Psoas muscle (tissue), 8 donors: ENCODE results near the gene FGD4. TPM values are rescaled to one million over a fixed set of nuclear protein-coding genes. Genes with fewer than 3 reads are reported as not detected.
A peak's percentile ranks its signal among the peaks of the same experiment; 100 is the strongest.
"Not testable (repeated sequence)": the region's sequence is repeated elsewhere in the genome, so short reads cannot be mapped to it uniquely, and the experiment has no call there.

Source experiments
- ATAC-seq, 4 donors: fragments of 200-7000 bp; cut with Tn5 transposase; one replicate each; pipeline ENCODE4 v1.9.1; 2020; ENCODE audit warnings: moderate library complexity in 3 of 4, mild to moderate bottlenecking in 2 of 4
- DNase-seq, 2 donors: peaks; one replicate each; pipeline ENCODE4 v3.0.0-alpha.2; 2020
- H3K27ac ChIP-seq: fragments of 200-600 bp; one replicate; pipeline ENCODE4 v1.8.0; 2022
- H3K27me3 ChIP-seq, 3 donors: fragments of 200-600 bp in 1 of 3; one replicate each; pipeline versions ENCODE4 v1.6.1 to v1.8.0; 2013 to 2022; ENCODE audit warnings: low read length in 2 of 3, mild to moderate bottlenecking in 2 of 3, moderate library complexity in 1 of 3; ENCODE audit not compliant: insufficient read depth in 3 of 3
- H3K36me3 ChIP-seq, 2 donors: fragments of 200-600 bp in 1 of 2; one replicate each; pipeline versions ENCODE4 v1.6.1 to v1.8.0; 2013 to 2022; ENCODE audit warnings: low read depth in 1 of 2, mild to moderate bottlenecking in 1 of 2, moderate library complexity in 1 of 2; ENCODE audit not compliant: insufficient read depth in 1 of 2
- H3K4me1 ChIP-seq: fragments of 200-600 bp; one replicate; pipeline ENCODE4 v1.8.0; 2022
- H3K4me3 ChIP-seq: fragments of 200-600 bp; one replicate; pipeline ENCODE4 v1.8.0; 2022; ENCODE audit warnings: mild to moderate bottlenecking
- H3K9me3 ChIP-seq: fragments of 200-600 bp; one replicate; pipeline ENCODE4 v1.8.0; 2022
- WGBS, 3 donors: extraction: QIAGEN DNeasy Blood & Tissue Kit; methylation state at CpG; one replicate each; pipeline versions ENCODE4 v1.1.6 to v1.1.7; 2013; 5-methylcytosine and 5-hydroxymethylcytosine counted together
- intact Hi-C, 2 donors: fragments of 100-400 bp; cut with DNase I; formaldehyde crosslinking; loops; one replicate each; pipeline versions ENCODE4 v1.11.0 to v1.14.2; 2022
- polyA plus RNA-seq, 3 donors: library from polyadenylated mRNA; stranded (reverse); fragments of 200-250 nt; gene quantifications; one replicate each; pipeline ENCODE4 v1.2.3, GENCODE V29; 2013
- total RNA-seq, 4 donors: library from RNA; stranded (reverse); fragmentation: NEBNext Ultra II Directional in 2 of 4; extraction: Animal tissue kit (Norgen Biotek cat#: 25700) in 2 of 4; gene quantifications; one replicate each; pipeline versions ENCODE4 v1.2.1 to v1.2.4, GENCODE V29; 2021 to 2023
- TF ChIP-seq, protein P1 (sequence below): fragments of 200-600 bp; IDR thresholded peaks from one replicate; pipeline ENCODE4 v1.8.0; 2022; ENCODE audit warnings: antibody characterized with exemption
- donor health status: healthy with polysubstance abuse.
- donor health status: DM: no; HTN: no; CAD: no; lungs with moderate emphysema.
- donor health status: Bipolar disorder and iron deficiency.
- donor health status: healthy.
- donor health status: DM: yes; HTN: yes; CAD: no.
- donor health status: DM: no; HTN: no; CAD: no.
- donor health status: DM: no; HTN: no; CAD: no.
- donor health status: DM: yes; HTN: yes; CAD: no.

Gene FGD4
- total and polyA plus RNA-seq, 7 donors, result 1.1 to 20.8 (median 14.9) TPM

GRCh38 chr12:32522331-32523221, 123.2 kb downstream of the FGD4 start:
- H3K9me3 ChIP-seq, result no peaks in the 10 kb centered on the region
- H3K4me3 ChIP-seq, result peak overlapping the region; percentile 14
- intact Hi-C loops, result no loop called here
- 20 to 38% (median 29%) methylated on average over 5 of the region's 5 CpGs for WGBS, 3 donors
- H3K4me1 ChIP-seq, result peaks cover 23% of the 10 kb centered on the region
- H3K36me3 ChIP-seq, result no peaks in the 10 kb centered on the region
- no peaks in the 10 kb centered on the region for H3K27me3 ChIP-seq
- ATAC-seq (peak in 1 of 4 donors; percentile 36), DNase-seq (no peak)
- peak overlapping the region; percentile 52 for H3K27ac ChIP-seq
- TF ChIP-seq, protein P1, sequence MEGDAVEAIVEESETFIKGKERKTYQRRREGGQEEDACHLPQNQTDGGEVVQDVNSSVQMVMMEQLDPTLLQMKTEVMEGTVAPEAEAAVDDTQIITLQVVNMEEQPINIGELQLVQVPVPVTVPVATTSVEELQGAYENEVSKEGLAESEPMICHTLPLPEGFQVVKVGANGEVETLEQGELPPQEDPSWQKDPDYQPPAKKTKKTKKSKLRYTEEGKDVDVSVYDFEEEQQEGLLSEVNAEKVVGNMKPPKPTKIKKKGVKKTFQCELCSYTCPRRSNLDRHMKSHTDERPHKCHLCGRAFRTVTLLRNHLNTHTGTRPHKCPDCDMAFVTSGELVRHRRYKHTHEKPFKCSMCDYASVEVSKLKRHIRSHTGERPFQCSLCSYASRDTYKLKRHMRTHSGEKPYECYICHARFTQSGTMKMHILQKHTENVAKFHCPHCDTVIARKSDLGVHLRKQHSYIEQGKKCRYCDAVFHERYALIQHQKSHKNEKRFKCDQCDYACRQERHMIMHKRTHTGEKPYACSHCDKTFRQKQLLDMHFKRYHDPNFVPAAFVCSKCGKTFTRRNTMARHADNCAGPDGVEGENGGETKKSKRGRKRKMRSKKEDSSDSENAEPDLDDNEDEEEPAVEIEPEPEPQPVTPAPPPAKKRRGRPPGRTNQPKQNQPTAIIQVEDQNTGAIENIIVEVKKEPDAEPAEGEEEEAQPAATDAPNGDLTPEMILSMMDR, result no peak

DNA sequence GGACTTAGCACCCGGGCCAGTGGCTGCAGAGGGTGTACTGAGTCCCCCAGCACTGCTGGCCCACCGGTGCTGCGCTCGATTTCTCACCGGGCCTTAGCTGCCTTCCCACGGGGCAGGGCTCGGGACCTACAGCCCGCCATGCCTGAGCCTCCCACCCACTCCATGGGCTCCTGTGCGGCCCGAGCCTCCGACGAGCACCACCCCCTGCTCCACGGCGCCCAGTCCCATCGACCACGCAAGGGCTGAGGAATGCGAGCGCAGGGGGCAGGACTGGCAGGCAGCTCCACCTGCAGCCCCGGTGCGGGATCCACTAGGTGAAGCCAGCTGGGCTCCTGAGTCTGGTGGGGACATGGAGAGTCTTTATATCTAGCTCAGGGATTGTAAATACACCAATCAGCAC, 126.4 kb downstream of the FGD4 start:
- not testable (repeated sequence) for ATAC-seq

DNA sequence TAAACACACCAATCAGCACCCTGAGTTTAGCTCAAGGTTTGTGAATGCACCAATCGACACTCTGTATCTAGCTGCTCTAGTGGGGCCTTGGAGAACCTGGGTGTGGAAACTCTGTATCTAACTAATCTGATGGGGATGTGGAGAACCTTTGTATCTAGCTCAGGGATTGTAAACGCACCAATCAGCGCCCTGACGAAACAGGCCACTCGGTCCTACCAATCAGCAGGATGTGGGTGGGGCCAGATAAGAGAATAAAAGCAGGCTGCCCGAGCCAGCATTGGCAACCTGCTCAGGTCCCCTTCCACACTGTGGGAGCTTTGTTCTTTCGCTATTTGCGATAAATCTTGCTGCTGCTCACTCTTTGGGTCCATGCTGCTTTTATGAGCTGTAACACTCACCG, 127.0 kb downstream of the FGD4 start:
- intact Hi-C loops, H3K27ac ChIP-seq, H3K4me3 ChIP-seq, H3K36me3 ChIP-seq, H3K27me3 ChIP-seq, DNase-seq, ATAC-seq, H3K9me3 ChIP-seq: not testable (repeated sequence)
- WGBS, 3 donors, result 86 to 93% (median 90%) methylated on average over 9 of the region's 9 CpGs
- H3K4me1 ChIP-seq, result peaks cover 31% of the 10 kb centered on the region

More for the DNA sequence above, 126.4 kb downstream of the FGD4 start:
- H3K27ac ChIP-seq, H3K9me3 ChIP-seq, H3K36me3 ChIP-seq, DNase-seq, H3K27me3 ChIP-seq, intact Hi-C loops, H3K4me3 ChIP-seq: not testable (repeated sequence)
- H3K4me1 ChIP-seq, result peaks cover 29% of the 10 kb centered on the region
- 92 to 95% (median 94%) methylated on average over 8 to 20 of the region's 20 CpGs for WGBS, 3 donors

DNA sequence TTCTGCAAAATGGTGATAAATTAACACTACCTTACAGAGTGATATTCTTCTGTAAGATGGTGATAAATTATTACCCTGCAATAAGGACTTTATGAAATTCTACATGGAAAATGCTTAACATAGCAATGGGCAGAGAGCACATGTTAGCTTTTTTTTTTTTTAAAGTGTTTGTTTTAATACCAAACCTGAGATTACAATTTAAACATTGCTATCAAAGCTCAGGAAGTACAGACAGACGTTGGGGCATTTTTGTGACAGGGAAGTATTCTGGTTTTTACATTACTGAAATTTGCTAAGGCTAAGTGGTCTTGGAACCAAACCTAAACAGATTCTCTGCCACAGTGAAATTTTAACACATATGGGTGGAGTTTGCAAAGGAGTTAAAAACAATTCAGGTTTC, 133.1 kb downstream of the FGD4 start:
- TF ChIP-seq, protein P1, result no peak
- peaks cover 55% of the 10 kb centered on the region for H3K4me1 ChIP-seq
- no peaks in the 10 kb centered on the region for H3K9me3 ChIP-seq
- intact Hi-C loops, result no loop called here
- ATAC-seq (no peak), DNase-seq (no peak)
- H3K27me3 ChIP-seq, result no peaks in the 10 kb centered on the region
- WGBS, 3 donors, result 21 to 43% (median 29%) methylated on average over 1 of the region's 1 CpG
- peak overlapping the region; percentile 90 for H3K27ac ChIP-seq
- no peaks in the 10 kb centered on the region for H3K36me3 ChIP-seq
- no peak overlapping the region for H3K4me3 ChIP-seq

- DNase-seq (no peak), ATAC-seq (no peak)
- Histone ChIP-seq H3K9me3 (no peaks in the 10 kb centered on the region), H3K36me3 (no peaks in the 10 kb centered on the region), H3K27ac (peak overlapping the region; percentile 90), H3K4me1 (peaks cover 60% of the 10 kb centered on the region), H3K27me3 (no peaks in the 10 kb centered on the region), H3K4me3 (no peak overlapping the region)
- TF ChIP-seq, protein P1, result no peak
- intact Hi-C loops, result no loop called here
Observed at GRCh38 chr12:32532951-32533350, 133.6 kb downstream of the FGD4 start.

GRCh38 chr12:32533506-32533905, 134.1 kb downstream of the FGD4 start:
- ATAC-seq, result peak in 1 of 4 donors; percentile 17
- H3K9me3 ChIP-seq, intact Hi-C loops, H3K27me3 ChIP-seq, DNase-seq, H3K36me3 ChIP-seq: not testable (repeated sequence)
- Histone ChIP-seq H3K4me3 (peak overlapping the region; percentile 68), H3K4me1 (peaks cover 62% of the 10 kb centered on the region), H3K27ac (peak overlapping the region; percentile 90)
- WGBS, 3 donors, result 50 to 74% (median 53%) methylated on average over 10 of the region's 10 CpGs
